MM.1S (cell line): ENCODE results near the gene CAPN9.

Experiments
- DNase-seq: peaks from one replicate; pipeline ENCODE4 v3.0.0-alpha.2; 2015
- H2AFZ ChIP-seq: fragments of 300-600 bp; sonication (generic); 2 replicates; pipeline ENCODE4 v1.6.0; 2016; ENCODE audit warnings: antibody characterized with exemption, low read length
- H3F3A ChIP-seq: fragments of 300-600 bp; sonication (generic); 2 replicates; pipeline ENCODE4 v1.6.1; 2016; ENCODE audit warnings: mild to moderate bottlenecking, antibody characterized with exemption, low read length, moderate library complexity, mixed read lengths; ENCODE audit not compliant: insufficient read depth
- H3K27ac ChIP-seq: fragments of 300-600 bp; sonication (generic); 2 replicates; pipeline ENCODE4 v1.5.1; 2016; ENCODE audit warnings: mild to moderate bottlenecking, low read length
- H3K27me3 ChIP-seq: fragments of 300-600 bp; sonication (generic); replicated peaks from 2 replicates; pipeline ENCODE4 v1.6.0; 2016; ENCODE audit warnings: low read length; ENCODE audit not compliant: insufficient read depth
- H3K36me3 ChIP-seq: fragments of 300-600 bp; sonication (generic); replicated peaks from 2 replicates; pipeline ENCODE4 v1.6.1; 2016; ENCODE audit warnings: mild to moderate bottlenecking, low read length, mixed read lengths; ENCODE audit not compliant: insufficient read depth
- H3K4me1 ChIP-seq: fragments of 300-600 bp; sonication (generic); 2 replicates; pipeline ENCODE4 v1.6.1; 2016; ENCODE audit warnings: low read length, mixed read lengths
- H3K4me2 ChIP-seq: fragments of 300-600 bp; sonication (generic); 2 replicates; pipeline ENCODE4 v1.6.0; 2016; ENCODE audit warnings: low read depth, low read length
- H3K4me3 ChIP-seq: fragments of 300-600 bp; sonication (generic); 2 replicates; pipeline ENCODE4 v1.5.1; 2016; ENCODE audit warnings: low read length, mixed read lengths
- H3K79me2 ChIP-seq: fragments of 300-600 bp; sonication (generic); 2 replicates; pipeline ENCODE4 v1.6.1; 2016; ENCODE audit warnings: mixed run types, low read length, mixed read lengths
- H3K9ac ChIP-seq: fragments of 300-600 bp; sonication (generic); 2 replicates; pipeline ENCODE4 v1.6.1; 2016; ENCODE audit warnings: low read length, mixed read lengths
- H3K9me2 ChIP-seq: fragments of 300-600 bp; sonication (generic); replicated peaks from 2 replicates; pipeline ENCODE4 v1.6.1; 2016; ENCODE audit warnings: mild to moderate bottlenecking, low read length, mixed read lengths; ENCODE audit not compliant: insufficient read depth
- H3K9me3 ChIP-seq: fragments of 300-600 bp; sonication (generic); replicated peaks from 2 replicates; pipeline ENCODE4 v1.6.1; 2016; ENCODE audit warnings: mild to moderate bottlenecking, low read length, mixed read lengths; ENCODE audit not compliant: insufficient read depth
- H4K20me1 ChIP-seq: fragments of 300-600 bp; sonication (generic); 2 replicates; pipeline ENCODE4 v1.6.1; 2016; ENCODE audit warnings: mild to moderate bottlenecking, low read length, moderate library complexity, mixed read lengths; ENCODE audit not compliant: insufficient read depth
- EZH2 ChIP-seq: fragments of 300-600 bp; sonication (generic); optimal IDR thresholded peaks from 2 replicates; pipeline ENCODE3; 2017; ENCODE audit warnings: low read depth, mild to moderate bottlenecking, antibody characterized with exemption, low read length, mixed read lengths
- EZH2phosphoT487 ChIP-seq: fragments of 300-600 bp; sonication (generic); IDR thresholded peaks from 2 replicates; pipeline ENCODE4 v1.6.1; 2018; ENCODE audit warnings: antibody characterized with exemption, low read length
- TF ChIP-seq, protein P1 (sequence below): fragments of 300-600 bp; sonication (generic); IDR thresholded peaks from 2 replicates; pipeline ENCODE4 v1.5.1; 2016; ENCODE audit warnings: antibody characterized with exemption, low read length, mixed read lengths

CAPN9 gene

GRCh38 chr1:230760360-230760827 lies 13.2 kb downstream of the CAPN9 start:
- no peaks in the 10 kb centered on the region for H3F3A ChIP-seq
- no peak for DNase-seq
- no peak overlapping the region for H3K4me3 ChIP-seq
- H3K9me3 ChIP-seq: no peaks in the 10 kb centered on the region
- no peaks in the 10 kb centered on the region for H3K79me2 ChIP-seq
- no peak overlapping the region for H2AFZ ChIP-seq
- no peaks in the 10 kb centered on the region for H4K20me1 ChIP-seq
- no peaks in the 10 kb centered on the region for H3K27me3 ChIP-seq
- H3K36me3 ChIP-seq: no peaks in the 10 kb centered on the region
- TF ChIP-seq EZH2 (no peak), EZH2phosphoT487 (no peak)
- TF ChIP-seq, protein P1, sequence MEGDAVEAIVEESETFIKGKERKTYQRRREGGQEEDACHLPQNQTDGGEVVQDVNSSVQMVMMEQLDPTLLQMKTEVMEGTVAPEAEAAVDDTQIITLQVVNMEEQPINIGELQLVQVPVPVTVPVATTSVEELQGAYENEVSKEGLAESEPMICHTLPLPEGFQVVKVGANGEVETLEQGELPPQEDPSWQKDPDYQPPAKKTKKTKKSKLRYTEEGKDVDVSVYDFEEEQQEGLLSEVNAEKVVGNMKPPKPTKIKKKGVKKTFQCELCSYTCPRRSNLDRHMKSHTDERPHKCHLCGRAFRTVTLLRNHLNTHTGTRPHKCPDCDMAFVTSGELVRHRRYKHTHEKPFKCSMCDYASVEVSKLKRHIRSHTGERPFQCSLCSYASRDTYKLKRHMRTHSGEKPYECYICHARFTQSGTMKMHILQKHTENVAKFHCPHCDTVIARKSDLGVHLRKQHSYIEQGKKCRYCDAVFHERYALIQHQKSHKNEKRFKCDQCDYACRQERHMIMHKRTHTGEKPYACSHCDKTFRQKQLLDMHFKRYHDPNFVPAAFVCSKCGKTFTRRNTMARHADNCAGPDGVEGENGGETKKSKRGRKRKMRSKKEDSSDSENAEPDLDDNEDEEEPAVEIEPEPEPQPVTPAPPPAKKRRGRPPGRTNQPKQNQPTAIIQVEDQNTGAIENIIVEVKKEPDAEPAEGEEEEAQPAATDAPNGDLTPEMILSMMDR: no peak
- no peak overlapping the region for H3K9ac ChIP-seq
- no peaks in the 10 kb centered on the region for H3K4me1 ChIP-seq
- H3K27ac ChIP-seq: no peak overlapping the region
- H3K9me2 ChIP-seq: no peaks in the 10 kb centered on the region
- no peak overlapping the region for H3K4me2 ChIP-seq

- TF ChIP-seq, protein P1: no peak
- TF ChIP-seq EZH2phosphoT487 (no peak), EZH2 (no peak)
- Histone ChIP-seq H3F3A (no peaks in the 10 kb centered on the region), H3K4me3 (no peak overlapping the region), H4K20me1 (no peaks in the 10 kb centered on the region), H3K79me2 (no peaks in the 10 kb centered on the region), H3K27me3 (no peaks in the 10 kb centered on the region), H3K9me2 (no peaks in the 10 kb centered on the region), H3K9ac (no peak overlapping the region), H2AFZ (no peak overlapping the region), H3K36me3 (no peaks in the 10 kb centered on the region), H3K4me2 (no peak overlapping the region), H3K4me1 (no peaks in the 10 kb centered on the region), H3K27ac (no peak overlapping the region), H3K9me3 (no peaks in the 10 kb centered on the region)
- no peak for DNase-seq
These were observed 14.4 kb downstream of the CAPN9 start for GRCh38 chr1:230761443-230762167.

- TF ChIP-seq EZH2: no peak
- TF ChIP-seq, protein P1: no peak
- TF ChIP-seq EZH2phosphoT487: no peak
- Histone ChIP-seq H3K4me3 (no peak overlapping the region), H4K20me1 (no peaks in the 10 kb centered on the region), H2AFZ (no peak overlapping the region), H3K4me2 (no peak overlapping the region), H3K27me3 (no peaks in the 10 kb centered on the region), H3K27ac (no peak overlapping the region), H3K9ac (no peak overlapping the region), H3K36me3 (no peaks in the 10 kb centered on the region), H3K4me1 (no peaks in the 10 kb centered on the region), H3K79me2 (no peaks in the 10 kb centered on the region), H3K9me2 (no peaks in the 10 kb centered on the region), H3F3A (no peaks in the 10 kb centered on the region), H3K9me3 (no peaks in the 10 kb centered on the region)
- no peak for DNase-seq
These were observed 16.9 kb downstream of the CAPN9 start for GRCh38 chr1:230763927-230764591.
